Memory B cell (primary cell): Measurements from ENCODE around the gene RBMS3.

Source experiments
- ATAC-seq: fragments of 150-1000 bp; cut with Tn5 transposase; 2 replicates; pipeline ENCODE4 v1.10.0; 2021; ENCODE audit warnings: low read depth, mild to moderate bottlenecking, moderate library complexity
- DNase-seq, 2 donors: peaks; one replicate each; pipeline ENCODE4 v3.0.0; 2022; ENCODE audit warnings: low spot score in 2 of 2
- H3K27ac Mint-ChIP-seq: one replicate; pipeline ENCODE4 v1.8.0; 2022; ENCODE audit warnings: mild to moderate bottlenecking, moderate library complexity, mixed read lengths
- H3K27me3 Mint-ChIP-seq: one replicate; pipeline ENCODE4 v1.8.0; 2022; ENCODE audit warnings: mixed read lengths
- H3K36me3 Mint-ChIP-seq: one replicate; pipeline ENCODE4 v1.8.0; 2022; ENCODE audit warnings: mild to moderate bottlenecking, mixed read lengths
- H3K4me1 Mint-ChIP-seq: one replicate; pipeline ENCODE4 v1.8.0; 2022; ENCODE audit warnings: mixed read lengths
- H3K4me3 Mint-ChIP-seq: one replicate; pipeline ENCODE4 v1.8.0; 2022; ENCODE audit warnings: mild to moderate bottlenecking, moderate library complexity, mixed read lengths
- H3K9me3 Mint-ChIP-seq: one replicate; pipeline ENCODE4 v1.8.0; 2022; ENCODE audit warnings: mixed read lengths

Gene RBMS3

DNA sequence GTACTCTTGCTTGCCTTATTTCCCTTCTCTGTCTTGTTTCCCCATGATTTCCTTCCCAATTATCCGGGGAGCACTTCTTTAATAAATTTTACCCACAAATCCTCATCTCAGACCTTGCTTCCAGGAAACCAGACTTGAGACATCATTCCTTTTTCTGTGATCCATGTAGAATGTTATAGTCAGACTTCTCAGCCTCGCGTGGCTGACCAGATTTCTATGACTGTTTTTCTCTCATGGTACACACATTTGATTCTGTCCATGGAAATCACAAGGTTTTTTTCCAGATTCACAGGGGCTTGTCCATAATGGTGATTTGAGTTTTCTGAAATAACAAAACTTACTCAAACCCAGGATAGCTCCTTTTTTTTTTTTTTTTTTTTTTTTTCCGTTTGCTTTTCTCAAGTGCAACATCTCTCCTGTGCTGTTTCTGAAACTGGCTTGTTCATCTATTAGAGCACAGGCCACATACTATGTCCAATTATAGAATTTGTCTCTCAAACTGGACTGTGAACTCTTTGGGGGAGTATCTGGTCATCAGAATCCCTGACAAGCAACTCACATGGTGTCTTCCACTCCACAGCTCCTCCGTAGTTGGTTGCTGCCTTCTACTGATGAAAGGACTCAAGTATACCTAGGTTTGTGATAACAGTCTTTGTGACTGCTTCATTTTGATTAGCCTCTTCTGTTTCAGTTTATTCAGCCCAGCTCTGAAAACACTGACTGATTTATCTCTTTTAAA, 50.8 kb downstream of the RBMS3 start:
- H3K27ac Mint-ChIP-seq: no peak overlapping the region
- H3K4me3 Mint-ChIP-seq: no peak overlapping the region
- H3K9me3 Mint-ChIP-seq: peaks cover 2% of the 10 kb centered on the region
- no peaks in the 10 kb centered on the region for H3K27me3 Mint-ChIP-seq
- H3K36me3 Mint-ChIP-seq: no peaks in the 10 kb centered on the region
- ATAC-seq (no peak), DNase-seq (no peak)
- no peaks in the 10 kb centered on the region for H3K4me1 Mint-ChIP-seq

- Mint-ChIP-seq H3K36me3 (no peaks in the 10 kb centered on the region), H3K4me1 (no peaks in the 10 kb centered on the region), H3K9me3 (peaks cover 2% of the 10 kb centered on the region), H3K4me3 (no peak overlapping the region), H3K27me3 (no peaks in the 10 kb centered on the region), H3K27ac (no peak overlapping the region)
- ATAC-seq: no peak
- no peak for DNase-seq
Observed at GRCh38 chr3:29332195-29332637, 51.3 kb downstream of the RBMS3 start.

DNA sequence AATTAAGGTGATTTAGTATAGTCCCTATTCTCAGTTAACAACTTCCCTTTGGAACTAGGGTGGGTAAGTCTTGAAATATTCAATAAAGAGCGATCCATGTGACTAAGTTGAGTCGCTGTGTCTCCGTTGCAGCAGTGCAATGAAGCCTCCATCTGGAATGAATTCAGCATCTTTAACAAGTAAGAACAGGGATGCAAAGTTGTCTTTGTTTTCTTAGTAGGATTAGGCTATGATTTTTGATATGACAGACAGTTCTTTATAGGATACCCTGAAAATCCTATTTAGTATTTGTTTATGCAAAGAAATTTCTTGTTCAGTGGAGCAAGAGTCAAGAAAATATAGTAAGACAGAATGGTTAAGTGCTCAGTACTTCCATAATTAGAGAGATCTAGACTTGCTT, 52.7 kb downstream of the RBMS3 start:
- Mint-ChIP-seq H3K4me1 (no peaks in the 10 kb centered on the region), H3K27me3 (no peaks in the 10 kb centered on the region), H3K9me3 (peaks cover 2% of the 10 kb centered on the region), H3K27ac (no peak overlapping the region), H3K4me3 (no peak overlapping the region), H3K36me3 (no peaks in the 10 kb centered on the region)
- no peak for DNase-seq
- ATAC-seq: no peak

DNA sequence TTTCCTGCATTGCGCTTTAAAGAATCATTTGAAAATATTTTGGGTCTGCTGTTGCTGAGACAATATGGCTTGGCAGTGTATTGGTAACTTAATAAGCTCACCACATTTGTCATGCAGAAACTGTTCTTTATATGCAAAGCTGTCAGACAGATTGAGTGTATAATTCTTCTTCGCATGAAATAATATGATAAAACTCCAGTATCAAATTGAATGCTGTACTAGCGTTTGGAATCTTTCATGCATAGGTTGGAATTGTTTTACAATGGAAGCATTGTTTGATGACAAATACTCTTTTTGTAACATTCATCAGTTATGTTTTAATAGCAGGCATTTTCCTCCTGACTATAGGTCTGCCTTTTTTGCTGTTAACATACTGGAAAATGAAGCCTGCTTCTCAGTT, 53.8 kb downstream of the RBMS3 start:
- no peak overlapping the region for H3K4me3 Mint-ChIP-seq
- DNase-seq (no peak), ATAC-seq (no peak)
- no peaks in the 10 kb centered on the region for H3K4me1 Mint-ChIP-seq
- H3K9me3 Mint-ChIP-seq: peaks cover 3% of the 10 kb centered on the region
- H3K36me3 Mint-ChIP-seq: no peaks in the 10 kb centered on the region
- H3K27ac Mint-ChIP-seq: no peak overlapping the region
- no peaks in the 10 kb centered on the region for H3K27me3 Mint-ChIP-seq

DNA sequence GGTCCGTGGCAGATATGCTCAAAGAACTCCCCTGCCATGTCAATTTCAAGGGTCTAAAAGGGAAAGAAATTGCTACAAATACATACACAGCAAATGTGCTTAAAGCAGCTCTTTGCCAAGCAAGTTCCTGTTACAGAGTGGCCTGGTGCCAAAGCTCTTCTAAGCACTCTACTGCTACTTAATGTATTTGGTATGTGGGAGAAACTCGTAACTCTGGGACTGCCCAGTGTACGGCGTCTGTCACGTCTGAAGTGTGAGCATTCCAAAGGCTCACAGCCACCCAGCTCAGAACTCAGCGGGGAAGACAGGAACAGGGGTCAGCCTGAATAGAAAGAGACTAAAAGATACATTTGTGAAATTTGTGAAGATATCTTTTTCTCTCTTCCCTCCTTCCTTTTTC, 54.6 kb downstream of the RBMS3 start:
- no peak overlapping the region for H3K27ac Mint-ChIP-seq

GRCh38 chr3:29335943-29336342, 55.1 kb downstream of the RBMS3 start:
- no peak for DNase-seq
- Mint-ChIP-seq H3K4me3 (no peak overlapping the region), H3K36me3 (no peaks in the 10 kb centered on the region), H3K4me1 (no peaks in the 10 kb centered on the region), H3K27me3 (no peaks in the 10 kb centered on the region), H3K27ac (no peak overlapping the region), H3K9me3 (peaks cover 4% of the 10 kb centered on the region)
- no peak for ATAC-seq

More for the DNA sequence above, 54.6 kb downstream of the RBMS3 start:
- Mint-ChIP-seq H3K36me3 (no peaks in the 10 kb centered on the region), H3K9me3 (peaks cover 4% of the 10 kb centered on the region), H3K27me3 (no peaks in the 10 kb centered on the region), H3K4me3 (no peak overlapping the region), H3K4me1 (no peaks in the 10 kb centered on the region)
- ATAC-seq (no peak), DNase-seq (no peak)

DNA sequence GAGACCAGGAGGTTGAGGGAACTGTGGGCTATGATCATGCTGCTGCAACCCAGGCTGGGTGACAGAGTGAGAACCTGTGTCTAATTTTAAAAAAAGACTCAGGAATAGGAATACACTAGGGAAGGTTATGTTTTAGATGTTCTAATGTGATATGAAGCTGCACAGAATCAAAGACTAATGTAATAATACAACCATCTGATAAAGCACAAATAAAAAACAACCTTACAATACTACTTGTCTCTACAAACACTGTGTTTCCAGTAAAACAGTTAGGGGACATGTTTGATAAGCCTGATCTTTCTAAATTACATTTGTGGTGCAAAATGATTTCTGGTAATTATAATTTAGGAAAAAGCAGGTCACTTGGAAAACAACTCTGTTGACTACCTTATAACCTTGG, 56.7 kb downstream of the RBMS3 start:
- Mint-ChIP-seq H3K27me3 (no peaks in the 10 kb centered on the region), H3K36me3 (no peaks in the 10 kb centered on the region), H3K27ac (no peak overlapping the region), H3K4me3 (no peak overlapping the region), H3K4me1 (no peaks in the 10 kb centered on the region), H3K9me3 (peaks cover 2% of the 10 kb centered on the region)
- DNase-seq (no peak), ATAC-seq (no peak)

DNA sequence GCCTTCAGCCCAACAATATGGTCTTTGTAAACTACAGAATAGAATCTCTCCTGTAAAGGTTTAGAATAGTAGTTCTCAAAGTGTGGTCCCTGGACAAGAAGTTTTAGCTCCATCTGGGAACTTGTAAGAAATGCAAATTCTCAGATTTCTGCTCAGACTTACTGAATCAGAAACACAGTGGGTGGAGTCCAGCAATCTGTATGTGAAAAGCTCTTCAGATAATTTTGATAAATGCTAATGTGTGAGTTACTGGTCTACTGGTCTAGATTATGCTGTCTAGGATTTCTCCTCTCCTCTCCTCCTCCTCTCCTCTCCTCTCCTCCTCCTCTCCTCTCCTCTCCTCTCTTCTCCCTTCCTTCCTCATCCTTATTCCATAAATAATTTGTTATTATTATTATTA, 57.5 kb downstream of the RBMS3 start:
- no peaks in the 10 kb centered on the region for H3K4me1 Mint-ChIP-seq
- H3K27ac Mint-ChIP-seq: no peak overlapping the region
- peaks cover 2% of the 10 kb centered on the region for H3K9me3 Mint-ChIP-seq
- no peaks in the 10 kb centered on the region for H3K27me3 Mint-ChIP-seq
- H3K36me3 Mint-ChIP-seq: no peaks in the 10 kb centered on the region
- DNase-seq (no peak), ATAC-seq (no peak)
- H3K4me3 Mint-ChIP-seq: no peak overlapping the region

- DNase-seq (no peak), ATAC-seq (no peak)
- Mint-ChIP-seq H3K9me3 (peaks cover 4% of the 10 kb centered on the region), H3K27me3 (no peaks in the 10 kb centered on the region), H3K4me1 (no peaks in the 10 kb centered on the region), H3K4me3 (no peak overlapping the region), H3K36me3 (no peaks in the 10 kb centered on the region), H3K27ac (no peak overlapping the region)
Observed at GRCh38 chr3:29339016-29339833, 58.4 kb downstream of the RBMS3 start.

GRCh38 chr3:29344154-29344553, 63.3 kb downstream of the RBMS3 start:
- ATAC-seq (no peak), DNase-seq (no peak)
- Mint-ChIP-seq H3K9me3 (peaks cover 4% of the 10 kb centered on the region), H3K27me3 (no peaks in the 10 kb centered on the region), H3K27ac (no peak overlapping the region), H3K36me3 (no peaks in the 10 kb centered on the region), H3K4me1 (no peaks in the 10 kb centered on the region), H3K4me3 (no peak overlapping the region)

DNA sequence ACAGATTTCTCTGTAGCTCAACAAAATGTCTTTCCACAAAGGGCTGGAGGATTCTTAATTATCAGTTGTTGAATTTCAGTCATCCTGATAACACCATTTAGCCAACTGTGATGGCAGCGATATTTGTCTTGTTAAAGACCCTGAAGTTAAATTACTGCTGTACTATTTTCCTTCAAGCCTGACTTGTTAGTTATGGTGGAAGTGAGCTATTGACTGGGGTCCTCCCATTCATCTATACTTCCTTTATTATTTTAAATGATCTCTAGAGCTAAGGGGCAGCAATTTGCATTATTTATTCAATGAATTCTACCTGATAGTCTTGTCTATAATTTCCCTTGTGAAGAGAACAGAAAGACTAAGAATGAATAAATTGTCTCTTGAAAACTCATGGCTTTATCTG, 64.1 kb downstream of the RBMS3 start:
- H3K36me3 Mint-ChIP-seq: no peaks in the 10 kb centered on the region
- H3K4me3 Mint-ChIP-seq: no peak overlapping the region
- ATAC-seq: no peak
- H3K27me3 Mint-ChIP-seq: no peaks in the 10 kb centered on the region
- no peak for DNase-seq
- H3K27ac Mint-ChIP-seq: no peak overlapping the region
- no peaks in the 10 kb centered on the region for H3K4me1 Mint-ChIP-seq
- H3K9me3 Mint-ChIP-seq: peaks cover 2% of the 10 kb centered on the region

DNA sequence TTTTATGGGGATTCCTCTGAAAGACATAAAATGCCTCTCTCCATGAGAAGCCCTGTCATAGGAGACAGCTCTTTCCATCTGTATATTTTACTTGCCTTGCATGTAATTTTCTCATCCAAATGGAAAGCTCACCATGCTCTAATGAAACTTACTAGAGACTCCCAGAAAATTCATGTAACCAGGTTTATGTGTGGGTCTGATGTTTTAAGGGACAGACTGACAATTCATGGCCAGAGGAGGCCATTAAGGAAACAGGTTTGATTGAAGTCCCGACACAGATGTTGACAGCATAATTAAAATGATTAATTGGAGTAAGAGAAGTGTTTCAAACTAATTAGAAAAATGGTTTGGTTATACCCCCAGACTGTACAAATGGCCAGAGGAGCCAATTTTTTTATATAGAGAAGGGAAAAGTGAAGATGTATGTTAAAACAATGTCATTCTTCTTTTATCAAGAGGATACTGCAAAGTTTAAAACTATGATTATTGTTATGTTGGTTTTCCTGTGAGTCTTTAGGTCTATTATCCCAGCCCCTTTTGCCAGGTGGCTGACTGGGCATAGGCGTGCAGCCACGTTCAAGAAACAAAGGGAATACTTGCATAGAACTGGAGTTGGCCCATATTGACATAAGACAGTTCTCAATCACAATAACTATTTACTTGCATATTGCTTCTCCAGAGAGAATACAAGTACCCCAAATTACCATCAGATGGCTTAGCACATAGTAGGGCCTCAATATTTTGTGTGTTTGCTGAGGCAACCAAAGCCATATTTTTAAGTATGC, 64.8 kb downstream of the RBMS3 start:
- no peak for DNase-seq
- Mint-ChIP-seq H3K36me3 (no peaks in the 10 kb centered on the region), H3K27ac (no peak overlapping the region), H3K4me3 (no peak overlapping the region), H3K9me3 (peaks cover 2% of the 10 kb centered on the region), H3K27me3 (no peaks in the 10 kb centered on the region), H3K4me1 (no peaks in the 10 kb centered on the region)
- no peak for ATAC-seq

DNA sequence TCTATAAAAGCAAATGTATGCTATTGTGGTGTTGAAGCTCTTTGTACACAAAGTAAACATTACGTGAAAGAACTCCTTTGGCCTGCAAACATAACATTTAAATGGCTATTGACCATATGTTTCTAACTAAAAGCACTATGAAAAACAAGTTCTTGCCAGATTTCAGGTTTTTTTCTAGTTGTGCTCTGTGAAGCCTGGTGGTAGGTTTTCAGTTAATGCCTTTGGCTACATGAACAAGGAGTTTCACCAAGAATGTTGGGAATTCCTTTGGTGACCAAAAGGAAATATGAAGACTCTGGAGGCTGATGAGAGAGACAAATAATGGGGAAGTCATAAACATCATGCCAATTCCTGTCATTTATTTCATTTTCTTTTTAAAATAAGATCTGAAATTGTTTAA, 66.0 kb downstream of the RBMS3 start:
- no peak for DNase-seq

GRCh38 chr3:29347412-29347811, 66.5 kb downstream of the RBMS3 start:
- H3K27me3 Mint-ChIP-seq: no peaks in the 10 kb centered on the region
- DNase-seq: no peak
- H3K36me3 Mint-ChIP-seq: no peaks in the 10 kb centered on the region
- no peak for ATAC-seq
- H3K9me3 Mint-ChIP-seq: peaks cover 2% of the 10 kb centered on the region
- H3K4me1 Mint-ChIP-seq: no peaks in the 10 kb centered on the region
- H3K4me3 Mint-ChIP-seq: no peak overlapping the region
- no peak overlapping the region for H3K27ac Mint-ChIP-seq

More for the DNA sequence above, 66.0 kb downstream of the RBMS3 start:
- Mint-ChIP-seq H3K4me1 (no peaks in the 10 kb centered on the region), H3K36me3 (no peaks in the 10 kb centered on the region), H3K9me3 (peaks cover 2% of the 10 kb centered on the region), H3K27ac (no peak overlapping the region), H3K27me3 (no peaks in the 10 kb centered on the region), H3K4me3 (no peak overlapping the region)
- ATAC-seq: no peak
